ENCODE results near the gene AK5.

DNA sequence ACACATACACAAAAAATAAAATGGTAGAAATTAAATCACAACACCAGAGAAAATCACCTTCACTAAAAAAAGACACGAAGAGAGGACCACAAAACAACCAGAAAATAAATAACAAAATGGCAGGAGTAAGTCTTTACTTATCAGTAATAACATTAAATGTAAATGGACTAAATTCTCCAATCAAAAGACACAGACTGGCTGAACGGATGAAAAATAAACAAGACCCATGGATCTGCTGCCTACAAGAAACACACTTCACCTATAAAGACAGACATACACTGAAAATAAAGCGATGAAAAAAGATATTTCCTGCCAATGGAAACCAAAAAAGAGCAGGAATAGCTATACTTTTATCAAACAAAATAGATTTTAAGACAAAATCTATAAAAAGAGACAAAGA is 327.1 kb downstream of the AK5 start:
- TF ChIP-seq, protein P1, sequence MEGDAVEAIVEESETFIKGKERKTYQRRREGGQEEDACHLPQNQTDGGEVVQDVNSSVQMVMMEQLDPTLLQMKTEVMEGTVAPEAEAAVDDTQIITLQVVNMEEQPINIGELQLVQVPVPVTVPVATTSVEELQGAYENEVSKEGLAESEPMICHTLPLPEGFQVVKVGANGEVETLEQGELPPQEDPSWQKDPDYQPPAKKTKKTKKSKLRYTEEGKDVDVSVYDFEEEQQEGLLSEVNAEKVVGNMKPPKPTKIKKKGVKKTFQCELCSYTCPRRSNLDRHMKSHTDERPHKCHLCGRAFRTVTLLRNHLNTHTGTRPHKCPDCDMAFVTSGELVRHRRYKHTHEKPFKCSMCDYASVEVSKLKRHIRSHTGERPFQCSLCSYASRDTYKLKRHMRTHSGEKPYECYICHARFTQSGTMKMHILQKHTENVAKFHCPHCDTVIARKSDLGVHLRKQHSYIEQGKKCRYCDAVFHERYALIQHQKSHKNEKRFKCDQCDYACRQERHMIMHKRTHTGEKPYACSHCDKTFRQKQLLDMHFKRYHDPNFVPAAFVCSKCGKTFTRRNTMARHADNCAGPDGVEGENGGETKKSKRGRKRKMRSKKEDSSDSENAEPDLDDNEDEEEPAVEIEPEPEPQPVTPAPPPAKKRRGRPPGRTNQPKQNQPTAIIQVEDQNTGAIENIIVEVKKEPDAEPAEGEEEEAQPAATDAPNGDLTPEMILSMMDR (conservative IDR thresholded peaks at IDR 0.05 in 1 of 2, IDR thresholded peaks at IDR 0.05 in 1 of 2; ENCODE audit: extremely low read depth in 1 of 2, insufficient read depth in 1 of 2, low read depth in 1 of 2, low read length in 2 of 2) = no peak
- no peak for TF ChIP-seq EZH2 (IDR thresholded peaks at IDR 0.05; ENCODE audit: borderline replicate concordance, low read length)

Data from mammary epithelial cell (primary cell).